HG02852 (cell line): Measurements from ENCODE around the gene ANXA4.

ENCODE experiments used
- ATAC-seq: cut with Tn5 transposase; IDR thresholded peaks from one replicate; pipeline ENCODE4 v1.9.1; 2021; ENCODE audit warnings: mild to moderate bottlenecking, moderate library complexity; ENCODE audit not compliant: unreplicated experiment

The ANXA4 gene

DNA sequence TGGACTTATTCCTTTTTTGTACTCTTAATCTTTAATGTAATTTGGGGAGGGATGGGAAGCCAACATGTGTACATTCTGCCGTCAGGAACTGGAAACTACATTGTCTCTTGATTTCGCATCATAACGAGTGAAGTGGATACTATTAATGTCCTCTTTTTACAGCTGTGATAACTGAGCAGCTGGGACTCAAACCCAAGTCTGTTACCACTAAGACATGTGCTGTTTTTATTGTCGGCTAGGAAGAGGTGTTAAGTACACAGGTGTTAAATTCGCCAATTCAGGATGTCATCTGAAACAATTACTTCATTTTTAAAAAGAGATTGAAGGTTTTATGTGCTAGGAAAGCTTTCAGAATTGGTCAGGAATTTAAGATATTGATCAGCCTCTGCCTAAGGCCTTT is 94.4 kb downstream of the ANXA4 start:
- no peak for ATAC-seq

DNA sequence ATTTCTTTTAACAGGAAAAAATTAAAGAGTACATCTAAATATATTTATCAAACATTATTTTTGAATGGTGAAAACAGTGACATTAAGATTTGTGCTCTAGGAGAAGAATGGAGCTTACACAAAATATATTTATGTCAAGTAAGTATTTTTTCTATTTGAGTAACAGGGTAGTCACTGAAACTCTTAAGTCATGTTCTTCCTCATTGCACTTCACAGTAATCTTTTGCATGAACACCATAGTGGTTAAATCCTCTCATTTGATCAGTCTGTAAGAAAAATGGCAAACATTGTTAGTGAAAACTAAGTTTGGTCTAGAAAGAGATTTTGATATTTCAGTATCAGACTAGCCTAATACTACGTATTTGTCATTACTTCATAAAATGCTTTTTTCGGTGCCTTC is 95.6 kb downstream of the ANXA4 start:
- no peak for ATAC-seq

DNA sequence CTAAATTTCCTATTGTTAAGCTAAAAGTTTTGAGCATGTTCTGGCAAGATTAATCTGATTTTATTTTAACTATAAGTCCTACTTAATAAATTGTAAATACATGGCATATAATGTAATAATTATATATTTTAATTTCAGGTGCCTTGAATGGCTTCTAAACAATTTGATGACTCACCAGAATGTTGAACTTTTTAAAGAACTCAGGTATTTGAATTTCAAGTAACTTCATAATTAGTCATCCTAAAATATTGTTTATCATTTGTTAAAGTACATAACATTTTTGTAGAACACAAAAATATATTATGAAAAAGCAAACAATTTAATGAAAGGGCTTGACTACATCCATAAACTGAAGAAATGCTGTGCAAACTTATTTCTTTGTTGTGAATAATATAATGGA is 102.1 kb downstream of the ANXA4 start:
- ATAC-seq, result no peak

DNA sequence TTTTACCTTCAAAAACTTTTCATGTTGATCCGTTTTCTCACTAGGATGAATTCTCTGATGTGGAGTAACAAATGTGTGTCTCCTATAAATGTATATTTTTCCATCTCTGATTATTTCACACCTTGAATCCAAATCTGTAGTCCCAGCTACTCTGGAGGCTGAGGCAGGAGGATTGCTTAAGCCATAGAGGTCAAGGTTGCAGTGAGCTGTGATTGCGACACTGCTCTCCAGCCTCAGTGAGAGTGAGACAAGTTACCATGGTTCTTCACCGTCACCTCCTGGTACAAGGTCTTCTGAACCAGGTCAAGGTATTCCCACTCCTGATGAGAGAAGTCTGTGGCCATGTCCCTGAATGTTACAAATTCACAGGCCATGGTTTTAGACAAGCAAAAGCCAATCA is 102.6 kb downstream of the ANXA4 start:
- ATAC-seq, result no peak

DNA sequence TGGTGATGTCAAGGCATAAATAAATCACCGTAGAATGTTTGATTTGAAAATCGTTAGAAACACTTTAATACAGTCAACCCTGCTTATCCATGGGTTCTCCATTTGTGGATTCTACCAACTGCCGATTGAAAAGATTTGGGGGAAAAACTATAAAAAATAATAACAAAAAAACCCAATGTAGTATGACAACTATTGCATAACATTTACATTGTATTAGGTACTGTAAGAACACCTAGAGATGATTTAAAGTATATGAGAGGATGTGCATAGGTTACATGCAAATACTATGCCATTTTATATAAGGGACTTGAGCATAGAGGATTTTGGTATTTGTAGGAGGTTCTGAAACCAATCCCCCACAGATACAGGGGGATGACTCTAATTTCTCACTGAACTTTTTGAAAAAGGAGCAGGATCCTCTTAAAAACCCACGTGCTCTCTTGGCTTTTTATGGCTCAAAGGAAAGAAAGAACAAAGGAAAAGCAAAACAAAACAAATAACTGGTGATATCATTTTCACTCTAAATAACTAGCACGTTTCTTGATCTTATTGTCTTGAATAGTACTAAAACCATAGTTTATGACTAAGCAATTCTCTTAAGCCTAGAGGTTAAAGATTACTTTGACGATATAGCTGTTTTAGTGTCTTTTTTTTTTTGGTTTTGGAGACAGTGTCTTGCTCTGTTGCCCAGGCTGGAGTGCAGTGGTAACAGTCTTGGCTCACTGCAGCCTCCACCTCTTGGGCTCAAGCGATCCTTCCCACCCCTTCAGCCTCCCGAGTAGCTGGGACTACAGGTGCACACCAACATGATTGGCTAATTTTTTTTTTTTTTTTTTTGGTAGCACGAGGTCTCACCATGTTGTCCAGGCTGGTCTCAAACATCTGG is 104.5 kb downstream of the ANXA4 start:
- no peak for ATAC-seq

- no peak for ATAC-seq
Measured at GRCh38 chr2:69847068-69847828, 105.3 kb downstream of the ANXA4 start.

GRCh38 chr2:69848186-69848790 is 106.4 kb downstream of the ANXA4 start:
- ATAC-seq, result no peak

- no peak for ATAC-seq
Measured at GRCh38 chr2:69858261-69858660, 116.3 kb downstream of the ANXA4 start.

GRCh38 chr2:69863298-69863697 is 121.4 kb downstream of the ANXA4 start:
- ATAC-seq, result no peak
